ENCODE results near the gene ANKRD6.

DNA sequence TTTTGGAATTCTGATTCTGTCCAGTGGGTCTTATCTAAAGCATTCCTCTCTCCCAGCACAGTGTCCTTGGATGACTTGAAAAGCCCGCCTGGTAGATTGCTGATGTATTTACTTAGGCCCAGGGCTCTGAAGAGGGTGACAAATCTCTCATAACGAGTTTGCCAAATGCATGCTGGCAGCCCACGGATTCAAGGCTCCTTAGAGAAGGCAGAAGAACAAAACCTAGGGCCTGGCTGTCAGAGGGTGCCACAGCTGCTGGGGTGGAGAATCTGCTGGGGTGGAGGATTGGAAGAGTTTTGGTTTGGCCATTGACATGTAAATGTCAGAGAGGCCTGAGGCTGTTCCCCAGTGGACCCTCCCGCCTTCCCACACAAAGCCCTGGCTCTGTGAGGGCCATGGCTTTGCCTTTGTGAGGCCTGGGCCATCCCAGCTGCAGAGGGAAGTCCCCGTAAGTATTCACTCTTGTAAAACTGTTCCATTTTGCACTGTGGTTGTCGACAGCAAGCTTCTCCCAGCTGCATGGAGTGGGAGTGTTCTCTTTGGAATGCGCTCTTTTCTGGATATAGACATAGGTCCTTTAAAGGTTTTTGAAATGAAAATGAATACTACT lies 50.3 kb downstream of the ANKRD6 start:
- TF ChIP-seq, protein P1, sequence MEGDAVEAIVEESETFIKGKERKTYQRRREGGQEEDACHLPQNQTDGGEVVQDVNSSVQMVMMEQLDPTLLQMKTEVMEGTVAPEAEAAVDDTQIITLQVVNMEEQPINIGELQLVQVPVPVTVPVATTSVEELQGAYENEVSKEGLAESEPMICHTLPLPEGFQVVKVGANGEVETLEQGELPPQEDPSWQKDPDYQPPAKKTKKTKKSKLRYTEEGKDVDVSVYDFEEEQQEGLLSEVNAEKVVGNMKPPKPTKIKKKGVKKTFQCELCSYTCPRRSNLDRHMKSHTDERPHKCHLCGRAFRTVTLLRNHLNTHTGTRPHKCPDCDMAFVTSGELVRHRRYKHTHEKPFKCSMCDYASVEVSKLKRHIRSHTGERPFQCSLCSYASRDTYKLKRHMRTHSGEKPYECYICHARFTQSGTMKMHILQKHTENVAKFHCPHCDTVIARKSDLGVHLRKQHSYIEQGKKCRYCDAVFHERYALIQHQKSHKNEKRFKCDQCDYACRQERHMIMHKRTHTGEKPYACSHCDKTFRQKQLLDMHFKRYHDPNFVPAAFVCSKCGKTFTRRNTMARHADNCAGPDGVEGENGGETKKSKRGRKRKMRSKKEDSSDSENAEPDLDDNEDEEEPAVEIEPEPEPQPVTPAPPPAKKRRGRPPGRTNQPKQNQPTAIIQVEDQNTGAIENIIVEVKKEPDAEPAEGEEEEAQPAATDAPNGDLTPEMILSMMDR (IDR thresholded peaks at IDR 0.05) = no peak
- TF ChIP-seq POLR2A (IDR thresholded peaks at IDR 0.05) = no peak
